H1 (cell line): ENCODE data around the gene TEDC1.

ENCODE experiments used
- POLR2A ChIP-seq, 2 experiments: IDR thresholded peaks; 1 replicate in 1 of 2; 2 replicates in 1 of 2; pipeline ENCODE4 v1.6.1; 2011; ENCODE audit warnings: low read depth in 2 of 2, low read length in 2 of 2, mild to moderate bottlenecking in 2 of 2; ENCODE audit errors: control extremely low read depth in 1 of 2
- POLR2AphosphoS5 ChIP-seq: IDR thresholded peaks from 2 replicates; pipeline ENCODE4 v1.6.1; 2011; ENCODE audit warnings: low read depth, low read length
- SIRT6 ChIP-seq: IDR thresholded peaks from one replicate; pipeline ENCODE4 v1.7.1; 2012; ENCODE audit warnings: low read length, inconsistent platforms
- SP2 ChIP-seq: IDR thresholded peaks from 2 replicates; pipeline ENCODE4 v1.6.1; 2012; ENCODE audit warnings: mild to moderate bottlenecking, low read length, inconsistent platforms
- TF ChIP-seq, protein P1 (sequence below), 3 experiments: IDR thresholded peaks; 1 replicate in 2 of 3; 2 replicates in 1 of 3; pipeline versions ENCODE4 v1.5.1 to v1.6.1; 2011; ENCODE audit warnings: low read length in 3 of 3, mild to moderate bottlenecking in 3 of 3, inconsistent platforms in 2 of 3, low read depth in 1 of 3, moderate library complexity in 1 of 3; ENCODE audit not compliant: insufficient read depth in 1 of 3; ENCODE audit errors: control extremely low read depth in 1 of 3
- TF ChIP-seq, protein P2 (sequence below): IDR thresholded peaks from 2 replicates; pipeline ENCODE4 v1.6.1; 2012; ENCODE audit warnings: inconsistent platforms

DNA sequence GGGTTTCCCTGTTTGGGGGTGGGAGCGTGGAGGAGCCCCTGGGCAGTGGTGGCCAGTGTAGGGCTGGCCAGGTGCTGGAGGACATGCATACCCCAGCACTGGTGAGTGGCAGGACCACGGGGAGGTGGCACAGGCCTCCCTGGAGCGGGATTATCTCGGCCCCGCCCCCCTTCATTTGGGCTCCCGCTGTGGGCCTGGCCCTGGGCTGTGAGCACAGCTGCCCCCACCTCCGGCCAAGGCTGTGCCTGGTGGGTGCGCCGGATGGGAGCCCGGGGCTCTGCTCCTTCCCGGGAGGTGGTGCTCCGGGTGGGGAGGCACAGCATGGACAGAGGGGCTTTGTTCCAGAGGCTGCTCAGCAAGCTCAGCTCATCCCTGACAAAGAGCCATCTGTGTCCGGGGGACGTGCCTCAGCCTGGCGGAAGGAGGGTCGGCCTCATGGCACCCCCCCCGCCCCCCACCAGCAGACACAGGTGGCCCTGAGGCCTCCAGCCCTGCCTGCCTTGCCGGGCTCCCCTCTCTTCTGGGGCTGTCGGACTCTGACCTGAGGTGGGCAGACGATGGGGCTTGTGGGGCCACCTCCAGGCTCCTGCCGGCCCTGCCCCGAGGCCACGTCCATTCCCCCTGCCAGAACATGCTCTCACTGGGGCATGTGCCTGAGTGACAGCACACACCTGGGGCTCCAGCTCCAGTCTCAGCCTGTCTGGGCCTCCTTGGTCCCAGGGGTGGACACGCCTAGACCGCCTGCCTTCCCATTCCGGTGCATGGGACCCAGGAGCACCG is 8.4 kb downstream of the TEDC1 start:
- TF ChIP-seq, protein P1, sequence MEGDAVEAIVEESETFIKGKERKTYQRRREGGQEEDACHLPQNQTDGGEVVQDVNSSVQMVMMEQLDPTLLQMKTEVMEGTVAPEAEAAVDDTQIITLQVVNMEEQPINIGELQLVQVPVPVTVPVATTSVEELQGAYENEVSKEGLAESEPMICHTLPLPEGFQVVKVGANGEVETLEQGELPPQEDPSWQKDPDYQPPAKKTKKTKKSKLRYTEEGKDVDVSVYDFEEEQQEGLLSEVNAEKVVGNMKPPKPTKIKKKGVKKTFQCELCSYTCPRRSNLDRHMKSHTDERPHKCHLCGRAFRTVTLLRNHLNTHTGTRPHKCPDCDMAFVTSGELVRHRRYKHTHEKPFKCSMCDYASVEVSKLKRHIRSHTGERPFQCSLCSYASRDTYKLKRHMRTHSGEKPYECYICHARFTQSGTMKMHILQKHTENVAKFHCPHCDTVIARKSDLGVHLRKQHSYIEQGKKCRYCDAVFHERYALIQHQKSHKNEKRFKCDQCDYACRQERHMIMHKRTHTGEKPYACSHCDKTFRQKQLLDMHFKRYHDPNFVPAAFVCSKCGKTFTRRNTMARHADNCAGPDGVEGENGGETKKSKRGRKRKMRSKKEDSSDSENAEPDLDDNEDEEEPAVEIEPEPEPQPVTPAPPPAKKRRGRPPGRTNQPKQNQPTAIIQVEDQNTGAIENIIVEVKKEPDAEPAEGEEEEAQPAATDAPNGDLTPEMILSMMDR (IDR thresholded peaks at IDR 0.05; ENCODE audit: control extremely low read depth in 1 of 3, insufficient read depth in 1 of 3, low read depth in 1 of 3, low read length in 3 of 3) = no peak
- no peak for TF ChIP-seq SIRT6
- no peak for TF ChIP-seq POLR2AphosphoS5
- TF ChIP-seq, protein P2, sequence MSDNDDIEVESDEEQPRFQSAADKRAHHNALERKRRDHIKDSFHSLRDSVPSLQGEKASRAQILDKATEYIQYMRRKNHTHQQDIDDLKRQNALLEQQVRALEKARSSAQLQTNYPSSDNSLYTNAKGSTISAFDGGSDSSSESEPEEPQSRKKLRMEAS = no peak
- no peak for TF ChIP-seq POLR2A (IDR thresholded peaks at IDR 0.05; ENCODE audit: control extremely low read depth in 1 of 2, low read depth in 2 of 2, low read length in 2 of 2)
- no peak for TF ChIP-seq SP2
